Smooth muscle cell (in vitro differentiated cells): ENCODE results near the gene LILRB2. TPM values are rescaled to one million over a fixed set of nuclear protein-coding genes. Genes with fewer than 3 reads are reported as not detected.

Experiments used
- DNase-seq: peaks from one replicate; lab custom pipeline; 2025; ENCODE audit not compliant: unreplicated experiment; lab: John Stamatoyannopoulos, UW
- H2AFZ ChIP-seq: fragments of 200-600 bp; sonication (generic); 2 replicates; pipeline ENCODE4 v1.6.0; 2016; ENCODE audit warnings: antibody characterized with exemption, low read depth, mild to moderate bottlenecking
- H3F3A ChIP-seq: fragments of 200-600 bp; sonication (generic); 2 replicates; pipeline ENCODE4 v1.6.0; 2017; ENCODE audit warnings: antibody characterized with exemption, low read depth
- H3K27ac ChIP-seq: fragments of 200-600 bp; sonication (generic); 2 replicates; pipeline ENCODE4 v1.5.1; 2016; ENCODE audit warnings: low read depth, mild to moderate bottlenecking
- H3K27me3 ChIP-seq: fragments of 200-600 bp; sonication (generic); 2 replicates; pipeline ENCODE4 v1.6.1; 2016; ENCODE audit warnings: low read depth, mild to moderate bottlenecking
- H3K36me3 ChIP-seq: fragments of 200-600 bp; sonication (generic); 2 replicates; pipeline ENCODE4 v1.5.1; 2016; ENCODE audit warnings: low read depth
- H3K4me1 ChIP-seq: fragments of 200-600 bp; sonication (generic); 2 replicates; pipeline ENCODE4 v1.5.1; 2016; ENCODE audit warnings: low read depth
- H3K4me2 ChIP-seq: fragments of 200-600 bp; sonication (generic); 2 replicates; pipeline ENCODE4 v1.6.0; 2016; ENCODE audit warnings: mild to moderate bottlenecking
- H3K4me3 ChIP-seq: fragments of 200-600 bp; sonication (generic); 2 replicates; pipeline ENCODE4 v1.5.1; 2016; ENCODE audit warnings: mild to moderate bottlenecking
- H3K79me2 ChIP-seq: fragments of 200-600 bp; sonication (generic); 2 replicates; pipeline ENCODE4 v1.6.0; 2016; ENCODE audit warnings: low read depth, mild to moderate bottlenecking
- H3K9ac ChIP-seq: fragments of 200-600 bp; sonication (generic); 2 replicates; pipeline ENCODE4 v1.6.0; 2016; ENCODE audit warnings: low read depth
- H3K9me3 ChIP-seq: fragments of 200-600 bp; sonication (generic); replicated peaks from 2 replicates; pipeline ENCODE4 v1.5.1; 2016; ENCODE audit warnings: low read depth
- H4K20me1 ChIP-seq: fragments of 200-600 bp; sonication (generic); 2 replicates; pipeline ENCODE4 v1.6.0; 2016; ENCODE audit warnings: low read depth
- CTCF ChIP-seq: fragments of 200-600 bp; sonication (generic); IDR thresholded peaks from 2 replicates; pipeline ENCODE4 v1.5.1; 2017; ENCODE audit warnings: borderline replicate concordance, mild to moderate bottlenecking, antibody characterized with exemption; ENCODE audit not compliant: insufficient read depth, poor library complexity, severe bottlenecking
- WGBS: methylation state at CpG from one replicate; pipeline ENCODE4 v1.1.7; 2016; ENCODE audit warnings: low lambda C conversion rate; 5-methylcytosine and 5-hydroxymethylcytosine counted together
- polyA plus RNA-seq: library from polyadenylated mRNA; unstranded; fragments of >200 nt; fragmentation: Nextera tagmentation; extraction: Ambion mirVana; gene quantifications from 2 replicates; pipeline ENCODE4 v1.2.1, GENCODE V29; 2016
- total RNA-seq: library from RNA; depleted of rRNA; stranded (reverse); fragments of >200 nt; gene quantifications from 2 replicates; pipeline ENCODE4 v1.2.3, GENCODE V29; 2014

The LILRB2 gene
- total and polyA plus RNA-seq, 2 experiments from 2014 or later: not detected

- WGBS: 84% methylated on average over 11 of the region's 11 CpGs
- no peak overlapping the region for H3K27ac ChIP-seq
- H3F3A ChIP-seq: no peaks in the 10 kb centered on the region
- H3K9ac ChIP-seq: no peak overlapping the region
- peaks cover 15% of the 10 kb centered on the region for H3K27me3 ChIP-seq
- TF ChIP-seq CTCF: no peak
- H3K79me2 ChIP-seq: no peaks in the 10 kb centered on the region
- H3K36me3 ChIP-seq: no peaks in the 10 kb centered on the region
- H3K4me2 ChIP-seq: no peak overlapping the region
- no peaks in the 10 kb centered on the region for H3K9me3 ChIP-seq
- no peaks in the 10 kb centered on the region for H4K20me1 ChIP-seq
- H3K4me3 ChIP-seq: no peak overlapping the region
- no peak for DNase-seq
- H2AFZ ChIP-seq: no peak overlapping the region
- no peaks in the 10 kb centered on the region for H3K4me1 ChIP-seq
Measured at GRCh38 chr19:54252845-54253244, 28.1 kb downstream of the LILRB2 start.

- H3K79me2 ChIP-seq: no peaks in the 10 kb centered on the region
- no peak for TF ChIP-seq CTCF
- H3F3A ChIP-seq: no peaks in the 10 kb centered on the region
- no peak overlapping the region for H3K27ac ChIP-seq
- no peak overlapping the region for H3K4me3 ChIP-seq
- H3K36me3 ChIP-seq: no peaks in the 10 kb centered on the region
- WGBS: 84% methylated on average over 8 of the region's 9 CpGs
- no peaks in the 10 kb centered on the region for H3K4me1 ChIP-seq
- H2AFZ ChIP-seq: no peak overlapping the region
- no peaks in the 10 kb centered on the region for H4K20me1 ChIP-seq
- DNase-seq: no peak
- H3K27me3 ChIP-seq: peaks cover 15% of the 10 kb centered on the region
- H3K9me3 ChIP-seq: no peaks in the 10 kb centered on the region
- H3K9ac ChIP-seq: no peak overlapping the region
- H3K4me2 ChIP-seq: no peak overlapping the region
Measured at GRCh38 chr19:54252243-54252642, 28.7 kb downstream of the LILRB2 start.

- Histone ChIP-seq H3K4me3 (no peak overlapping the region), H3F3A (no peaks in the 10 kb centered on the region), H3K27ac (no peak overlapping the region), H3K79me2 (no peaks in the 10 kb centered on the region), H2AFZ (no peak overlapping the region), H3K4me1 (no peaks in the 10 kb centered on the region), H4K20me1 (no peaks in the 10 kb centered on the region), H3K27me3 (peaks cover 14% of the 10 kb centered on the region), H3K9ac (no peak overlapping the region), H3K36me3 (no peaks in the 10 kb centered on the region), H3K4me2 (no peak overlapping the region), H3K9me3 (no peaks in the 10 kb centered on the region)
- no peak for DNase-seq
- no peak for TF ChIP-seq CTCF
- WGBS: 91% methylated on average over 8 of the region's 8 CpGs
Measured at GRCh38 chr19:54248016-54248601, 32.8 kb downstream of the LILRB2 start.
